ENCODE results near the gene ITGB5. TPM values are rescaled to one million over a fixed set of nuclear protein-coding genes. Genes with fewer than 3 reads are reported as not detected.

Gene ITGB5
- total RNA-seq, 6 experiments from 2014 or later, result 61.3 to 125 (median 98.4) TPM

GRCh38 chr3:124779116-124779515, 108.0 kb downstream of the ITGB5 start:
- TF ChIP-seq CTCF (IDR thresholded peaks at IDR 0.05) (no peak), POLR2A (IDR thresholded peaks at IDR 0.05) (no peak)
- H3K27me3 ChIP-seq, result no peaks in the 10 kb centered on the region
- no peak overlapping the region for H3K27ac ChIP-seq
- peaks cover 0 to 3% (median 0%) of the 10 kb centered on the region in 4 donors for H3K36me3 ChIP-seq
- H3K4me1 ChIP-seq, result peaks cover 0 to 20% (median 8%) of the 10 kb centered on the region in 4 donors
- no peak for DNase-seq
- no peaks in the 10 kb centered on the region for H3K9me3 ChIP-seq
- H3K4me3 ChIP-seq, result no peak overlapping the region
- peak in 1 of 4 donors; percentile 18 for ATAC-seq
- 45% methylated on average over 6 of the region's 7 CpGs for WGBS (ENCODE audit: insufficient coverage, low coverage, low lambda C conversion rate, missing lambda C conversion rate)
- intact Hi-C loops (cut with DNase I), result no loop called here

- H3K27me3 ChIP-seq, result no peaks in the 10 kb centered on the region
- no peak overlapping the region for H3K27ac ChIP-seq
- DNase-seq (no peak), ATAC-seq (no peak)
- no peaks in the 10 kb centered on the region for H3K9me3 ChIP-seq
- H3K36me3 ChIP-seq, result peaks cover 0 to 6% (median 4%) of the 10 kb centered on the region in 4 donors
- peaks cover 0 to 22% (median 8%) of the 10 kb centered on the region in 4 donors for H3K4me1 ChIP-seq
- WGBS (ENCODE audit: insufficient coverage, low coverage, low lambda C conversion rate, missing lambda C conversion rate), result 73% methylated on average over 2 of the region's 5 CpGs
- no peak overlapping the region for H3K4me3 ChIP-seq
- TF ChIP-seq POLR2A (IDR thresholded peaks at IDR 0.05), result no peak
- no peak for TF ChIP-seq CTCF (IDR thresholded peaks at IDR 0.05)
- intact Hi-C loops (cut with DNase I), result no loop called here
Observed at GRCh38 chr3:124777762-124778470, 109.2 kb downstream of the ITGB5 start.

GRCh38 chr3:124776856-124777255, 110.3 kb downstream of the ITGB5 start:
- WGBS (ENCODE audit: insufficient coverage, low coverage, low lambda C conversion rate, missing lambda C conversion rate), result 100% methylated on average over 2 of the region's 5 CpGs
- Histone ChIP-seq H3K4me3 (no peak overlapping the region), H3K27ac (no peak overlapping the region), H3K36me3 (peaks cover 0 to 6% (median 4%) of the 10 kb centered on the region in 4 donors), H3K4me1 (peaks cover 0 to 30% (median 6%) of the 10 kb centered on the region in 4 donors), H3K9me3 (no peaks in the 10 kb centered on the region), H3K27me3 (no peaks in the 10 kb centered on the region)
- DNase-seq (no peak), ATAC-seq (no peak)
- TF ChIP-seq CTCF (IDR thresholded peaks at IDR 0.05) (no peak), POLR2A (IDR thresholded peaks at IDR 0.05) (no peak)
- intact Hi-C loops (cut with DNase I), result no loop called here

- no peaks in the 10 kb centered on the region for H3K9me3 ChIP-seq
- no peak overlapping the region for H3K4me3 ChIP-seq
- no peak overlapping the region for H3K27ac ChIP-seq
- H3K4me1 ChIP-seq, result peaks cover 0 to 20% (median 1%) of the 10 kb centered on the region in 4 donors
- DNase-seq (no peak), ATAC-seq (no peak)
- peaks cover 0 to 6% (median 4%) of the 10 kb centered on the region in 4 donors for H3K36me3 ChIP-seq
- WGBS (ENCODE audit: insufficient coverage, low coverage, low lambda C conversion rate, missing lambda C conversion rate), result 100% methylated on average over 3 of the region's 9 CpGs
- H3K27me3 ChIP-seq, result no peaks in the 10 kb centered on the region
- TF ChIP-seq POLR2A (IDR thresholded peaks at IDR 0.05) (no peak), CTCF (IDR thresholded peaks at IDR 0.05) (no peak)
- intact Hi-C loops (cut with DNase I), result no loop called here
Observed at GRCh38 chr3:124775877-124776276, 111.3 kb downstream of the ITGB5 start.

Data from right lobe of liver (tissue), 6 donors.